Suprapubic skin (tissue), 4 donors: ENCODE results near the gene ADARB1. TPM values are rescaled to one million over a fixed set of nuclear protein-coding genes. Genes with fewer than 3 reads are reported as not detected.

ENCODE experiments used
- DNase-seq, 2 donors: peaks; one replicate each; pipeline ENCODE4 v3.0.0-alpha.2; 2019; ENCODE audit warnings: low spot score in 2 of 2
- H3K27ac ChIP-seq: fragments of 200-600 bp; sonication (generic); one replicate; pipeline ENCODE4 v1.5.1; 2019
- H3K27me3 ChIP-seq: fragments of 200-600 bp; sonication (generic); one replicate; pipeline ENCODE4 v1.5.1; 2019
- H3K36me3 ChIP-seq: fragments of 200-600 bp; sonication (generic); one replicate; pipeline ENCODE4 v1.5.1; 2019
- H3K4me1 ChIP-seq: fragments of 200-600 bp; sonication (generic); one replicate; pipeline ENCODE4 v1.5.1; 2019
- H3K4me3 ChIP-seq: fragments of 200-600 bp; sonication (generic); one replicate; pipeline ENCODE4 v1.5.1; 2019; ENCODE audit warnings: mild to moderate bottlenecking
- H3K9me3 ChIP-seq: fragments of 200-600 bp; sonication (generic); one replicate; pipeline ENCODE4 v1.5.1; 2019
- CTCF ChIP-seq, 2 donors: fragments of 200-600 bp in 1 of 2; fragments of 450-650 bp in 1 of 2; sonication (generic) in 1 of 2; IDR thresholded peaks; one replicate each; pipeline ENCODE4 v1.5.1; 2016 to 2019; ENCODE audit warnings: antibody characterized with exemption in 2 of 2, mild to moderate bottlenecking in 1 of 2, moderate library complexity in 1 of 2
- EP300 ChIP-seq: sonication (generic); formaldehyde crosslinking; IDR thresholded peaks from one replicate; pipeline ENCODE4 v1.6.1; 2017; ENCODE audit warnings: antibody characterized with exemption
- POLR2A ChIP-seq, 2 donors: fragments of 450-650 bp; IDR thresholded peaks; one replicate each; pipeline ENCODE4 v1.6.1; 2017; ENCODE audit warnings: antibody characterized with exemption in 2 of 2, mild to moderate bottlenecking in 2 of 2, moderate library complexity in 2 of 2
- POLR2AphosphoS5 ChIP-seq, 3 donors: sonication (generic); formaldehyde crosslinking; IDR thresholded peaks; one replicate each; pipeline ENCODE4 v1.6.1; 2017; ENCODE audit warnings: antibody characterized with exemption in 3 of 3
- WGBS: methylation state at CpG from one replicate; pipeline ENCODE4 v1.1.5; 2018; 5-methylcytosine and 5-hydroxymethylcytosine counted together
- total RNA-seq, 4 donors: library from RNA; depleted of rRNA; stranded (reverse); fragments of >200 nt; gene quantifications; one replicate each; pipeline ENCODE4 v1.1.0, GENCODE V29; 2016

ADARB1 gene
- total RNA-seq, 4 donors from 2014 or later, result 13.2 to 23.6 (median 20.3) TPM

- no peak overlapping the region for H3K27ac ChIP-seq
- no peaks in the 10 kb centered on the region for H3K36me3 ChIP-seq
- no peaks in the 10 kb centered on the region for H3K9me3 ChIP-seq
- H3K4me3 ChIP-seq, result no peak overlapping the region
- H3K4me1 ChIP-seq, result peaks cover 3% of the 10 kb centered on the region
- 73% methylated on average over 3 of the region's 31 CpGs for WGBS
- H3K27me3 ChIP-seq, result peaks cover 63% of the 10 kb centered on the region
- TF ChIP-seq EP300 (no peak), POLR2A (IDR thresholded peaks at IDR 0.05) (no peak), CTCF (IDR thresholded peaks at IDR 0.05) (no peak), POLR2AphosphoS5 (IDR thresholded peaks at IDR 0.05) (no peak)
- DNase-seq, result no peak
Observed at GRCh38 chr21:45256021-45256911, 181.9 kb downstream of the ADARB1 start.

GRCh38 chr21:45256912-45257672 lies 182.7 kb downstream of the ADARB1 start:
- H3K4me1 ChIP-seq, result peaks cover 3% of the 10 kb centered on the region
- TF ChIP-seq POLR2AphosphoS5 (IDR thresholded peaks at IDR 0.05), result no peak
- H3K27me3 ChIP-seq, result peaks cover 63% of the 10 kb centered on the region
- no peaks in the 10 kb centered on the region for H3K36me3 ChIP-seq
- WGBS, result 57% methylated on average over 11 of the region's 27 CpGs
- H3K9me3 ChIP-seq, result no peaks in the 10 kb centered on the region
- no peak overlapping the region for H3K27ac ChIP-seq
- DNase-seq, result peak in 1 of 2 donors; percentile 59
- H3K4me3 ChIP-seq, result no peak overlapping the region

- 69% methylated on average over 11 of the region's 40 CpGs for WGBS
- Histone ChIP-seq H3K9me3 (no peaks in the 10 kb centered on the region), H3K4me1 (peaks cover 3% of the 10 kb centered on the region), H3K27me3 (peaks cover 60% of the 10 kb centered on the region), H3K27ac (no peak overlapping the region), H3K36me3 (no peaks in the 10 kb centered on the region), H3K4me3 (no peak overlapping the region)
- peak; percentile 58 to 61 for DNase-seq
- TF ChIP-seq POLR2A (IDR thresholded peaks at IDR 0.05), result no peak
- TF ChIP-seq CTCF (IDR thresholded peaks at IDR 0.05), result no peak
- TF ChIP-seq EP300, result no peak
- TF ChIP-seq POLR2AphosphoS5 (IDR thresholded peaks at IDR 0.05), result no peak
Observed at GRCh38 chr21:45257673-45258341, 183.4 kb downstream of the ADARB1 start.

- Histone ChIP-seq H3K36me3 (peaks cover 6% of the 10 kb centered on the region), H3K9me3 (no peaks in the 10 kb centered on the region), H3K4me3 (no peak overlapping the region), H3K4me1 (peaks cover 3% of the 10 kb centered on the region), H3K27ac (no peak overlapping the region), H3K27me3 (peaks cover 55% of the 10 kb centered on the region)
- DNase-seq, result peak; percentile 54 to 77
- WGBS, result 74% methylated on average over 19 of the region's 19 CpGs
- TF ChIP-seq EP300, result no peak
- TF ChIP-seq POLR2A (IDR thresholded peaks at IDR 0.05), result no peak
- TF ChIP-seq CTCF (IDR thresholded peaks at IDR 0.05), result no peak
- TF ChIP-seq POLR2AphosphoS5 (IDR thresholded peaks at IDR 0.05), result no peak
Observed at GRCh38 chr21:45258466-45258865, 184.1 kb downstream of the ADARB1 start.

GRCh38 chr21:45259206-45259840 lies 184.9 kb downstream of the ADARB1 start:
- peaks cover 48% of the 10 kb centered on the region for H3K27me3 ChIP-seq
- peaks cover 3% of the 10 kb centered on the region for H3K4me1 ChIP-seq
- TF ChIP-seq CTCF (IDR thresholded peaks at IDR 0.05) (no peak), POLR2AphosphoS5 (IDR thresholded peaks at IDR 0.05) (no peak), EP300 (no peak), POLR2A (IDR thresholded peaks at IDR 0.05) (no peak)
- 65% methylated on average over 17 of the region's 17 CpGs for whole genome bisulfite sequencing
- DNase-seq, result peak in 1 of 2 donors; percentile 43
- H3K4me3 ChIP-seq, result no peak overlapping the region
- no peaks in the 10 kb centered on the region for H3K9me3 ChIP-seq
- H3K36me3 ChIP-seq, result peaks cover 15% of the 10 kb centered on the region
- no peak overlapping the region for H3K27ac ChIP-seq
